DOHH2 (cell line): Measurements from ENCODE around the gene UPF2.

Source experiments
- H3F3A ChIP-seq: fragments of 200-600 bp; sonication (generic), shearing (Covaris generic); 2 replicates; pipeline ENCODE4 v1.6.0; 2016; ENCODE audit warnings: antibody characterized with exemption, mild to moderate bottlenecking; ENCODE audit not compliant: control insufficient read depth, insufficient read depth
- H3K27ac ChIP-seq: fragments of 200-600 bp; sonication (generic); 2 replicates; pipeline ENCODE4 v1.5.1; 2014; ENCODE audit warnings: low read depth, mild to moderate bottlenecking, low read length, moderate library complexity
- H3K27me3 ChIP-seq: fragments of 200-600 bp; sonication (generic); 2 replicates; pipeline ENCODE4 v1.6.1; 2014; ENCODE audit warnings: mild to moderate bottlenecking, low read length, mixed read lengths; ENCODE audit not compliant: control insufficient read depth
- H3K36me3 ChIP-seq: fragments of 200-600 bp; sonication (generic); 2 replicates; pipeline ENCODE4 v1.6.1; 2014; ENCODE audit warnings: mild to moderate bottlenecking, low read length, moderate library complexity, mixed read lengths; ENCODE audit not compliant: control insufficient read depth
- H3K4me1 ChIP-seq: fragments of 200-600 bp; sonication (generic); 2 replicates; pipeline ENCODE4 v1.6.1; 2014; ENCODE audit warnings: mild to moderate bottlenecking, low read length, mixed read lengths; ENCODE audit not compliant: control insufficient read depth
- H3K4me2 ChIP-seq: fragments of 200-600 bp; sonication (generic); 2 replicates; pipeline ENCODE4 v1.6.0; 2014; ENCODE audit warnings: mild to moderate bottlenecking, low read length, moderate library complexity
- H3K4me3 ChIP-seq: fragments of 200-600 bp; sonication (generic); 2 replicates; pipeline ENCODE4 v1.5.1; 2014; ENCODE audit warnings: mild to moderate bottlenecking, low read length, mixed read lengths
- H3K79me2 ChIP-seq: fragments of 200-600 bp; sonication (generic); 2 replicates; pipeline ENCODE4 v1.6.1; 2014; ENCODE audit warnings: mild to moderate bottlenecking, low read length, mixed read lengths; ENCODE audit not compliant: control insufficient read depth
- H3K9me2 ChIP-seq: fragments of 200-600 bp; sonication (generic); replicated peaks from 2 replicates; pipeline ENCODE4 v1.6.1; 2014; ENCODE audit warnings: mild to moderate bottlenecking, low read length, mixed read lengths; ENCODE audit not compliant: control insufficient read depth
- H3K9me3 ChIP-seq: fragments of 200-600 bp; sonication (generic); 2 replicates; pipeline ENCODE4 v1.6.1; 2014; ENCODE audit warnings: antibody characterized with exemption, low read length, mixed read lengths; ENCODE audit not compliant: control insufficient read depth, insufficient read depth
- H4K20me1 ChIP-seq: fragments of 200-600 bp; sonication (generic); 2 replicates; pipeline ENCODE4 v1.6.0; 2014; ENCODE audit warnings: low read depth, mild to moderate bottlenecking, antibody characterized with exemption, low read length, moderate library complexity; ENCODE audit not compliant: control insufficient read depth, insufficient read depth
- EZH2phosphoT487 ChIP-seq: fragments of 200-600 bp; sonication (generic); IDR thresholded peaks from 2 replicates; pipeline ENCODE4 v1.6.1; 2017; ENCODE audit warnings: borderline replicate concordance, mild to moderate bottlenecking, antibody characterized with exemption, low read length, moderate library complexity, mixed read lengths
- TF ChIP-seq, protein P1 (sequence below): fragments of 200-600 bp; sonication (generic); IDR thresholded peaks from one replicate; pipeline ENCODE4 v1.5.1; 2014; ENCODE audit warnings: antibody characterized with exemption, mild to moderate bottlenecking, low read depth, low read length; ENCODE audit not compliant: poor library complexity, severe bottlenecking

UPF2 gene

DNA sequence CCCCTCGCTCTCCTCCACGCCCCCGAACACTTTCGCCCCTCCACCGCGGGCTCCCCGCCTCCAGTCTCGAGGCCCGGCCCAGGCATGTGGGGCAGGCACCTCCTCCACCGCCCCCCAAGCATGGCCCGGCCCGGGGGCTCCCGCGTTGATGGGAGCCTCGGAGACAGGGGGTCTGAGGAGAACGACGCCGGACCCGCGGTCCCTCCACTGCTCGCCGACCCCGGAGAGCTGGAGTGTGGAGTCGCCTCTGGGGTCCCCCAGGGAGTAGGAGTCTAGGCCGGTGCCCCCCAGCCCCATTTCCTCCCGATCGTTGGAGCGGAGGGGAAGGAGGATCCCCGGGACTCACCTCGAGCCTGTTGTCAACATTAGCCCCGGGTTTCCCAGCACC, 206 bp downstream of the UPF2 start:
- Histone ChIP-seq H3K4me1 (peaks cover 30% of the 10 kb centered on the region), H3K4me3 (peak overlapping the region; percentile 91), H3K4me2 (peak overlapping the region; percentile 90), H3K9me2 (no peaks in the 10 kb centered on the region), H3K9me3 (no peaks in the 10 kb centered on the region), H3K27me3 (no peaks in the 10 kb centered on the region), H3F3A (peaks cover 10% of the 10 kb centered on the region), H3K79me2 (peaks cover 52% of the 10 kb centered on the region), H3K27ac (peak overlapping the region; percentile 81), H3K36me3 (peaks cover 26% of the 10 kb centered on the region), H4K20me1 (peaks cover 4% of the 10 kb centered on the region; the same call in 1 of the 2 replicates)
- TF ChIP-seq EZH2phosphoT487 = no peak
- TF ChIP-seq, protein P1, sequence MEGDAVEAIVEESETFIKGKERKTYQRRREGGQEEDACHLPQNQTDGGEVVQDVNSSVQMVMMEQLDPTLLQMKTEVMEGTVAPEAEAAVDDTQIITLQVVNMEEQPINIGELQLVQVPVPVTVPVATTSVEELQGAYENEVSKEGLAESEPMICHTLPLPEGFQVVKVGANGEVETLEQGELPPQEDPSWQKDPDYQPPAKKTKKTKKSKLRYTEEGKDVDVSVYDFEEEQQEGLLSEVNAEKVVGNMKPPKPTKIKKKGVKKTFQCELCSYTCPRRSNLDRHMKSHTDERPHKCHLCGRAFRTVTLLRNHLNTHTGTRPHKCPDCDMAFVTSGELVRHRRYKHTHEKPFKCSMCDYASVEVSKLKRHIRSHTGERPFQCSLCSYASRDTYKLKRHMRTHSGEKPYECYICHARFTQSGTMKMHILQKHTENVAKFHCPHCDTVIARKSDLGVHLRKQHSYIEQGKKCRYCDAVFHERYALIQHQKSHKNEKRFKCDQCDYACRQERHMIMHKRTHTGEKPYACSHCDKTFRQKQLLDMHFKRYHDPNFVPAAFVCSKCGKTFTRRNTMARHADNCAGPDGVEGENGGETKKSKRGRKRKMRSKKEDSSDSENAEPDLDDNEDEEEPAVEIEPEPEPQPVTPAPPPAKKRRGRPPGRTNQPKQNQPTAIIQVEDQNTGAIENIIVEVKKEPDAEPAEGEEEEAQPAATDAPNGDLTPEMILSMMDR = no peak

DNA sequence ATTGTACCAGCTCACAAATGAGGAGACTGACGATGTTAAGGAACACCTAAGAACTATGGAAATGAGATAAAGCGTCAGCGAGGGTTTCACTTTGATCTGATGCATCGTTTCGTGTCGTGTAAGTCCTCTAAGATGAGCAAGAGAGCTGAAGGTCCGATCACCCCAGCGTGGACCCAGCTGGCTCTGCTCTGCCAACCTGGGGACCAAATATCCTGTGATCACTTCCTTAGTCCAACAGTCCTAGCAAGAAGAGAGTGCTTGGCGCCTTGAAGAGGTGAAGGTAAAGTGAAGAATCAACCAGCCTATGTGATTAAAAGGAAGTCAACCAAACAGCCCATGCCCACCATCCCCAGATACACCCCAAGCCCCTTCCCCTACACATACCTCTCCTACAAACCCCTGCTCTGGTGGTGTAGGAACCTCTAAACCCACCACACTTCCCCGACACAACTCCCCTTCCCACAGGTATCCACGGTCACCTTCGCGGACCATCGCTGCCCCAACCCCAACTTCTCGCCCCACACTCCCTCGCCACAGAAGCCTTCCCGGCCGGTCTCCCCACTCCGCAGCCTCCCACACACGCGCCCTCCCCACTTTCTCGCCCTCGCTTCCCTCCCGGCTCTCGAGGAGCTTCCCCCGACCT, 722 bp downstream of the UPF2 start:
- peaks cover 10% of the 10 kb centered on the region for H3F3A ChIP-seq
- no peaks in the 10 kb centered on the region for H3K9me2 ChIP-seq
- peaks cover 29% of the 10 kb centered on the region for H3K36me3 ChIP-seq
- H3K4me2 ChIP-seq = peak overlapping the region; percentile 90
- H3K79me2 ChIP-seq = peaks cover 58% of the 10 kb centered on the region
- no peaks in the 10 kb centered on the region for H3K27me3 ChIP-seq
- H3K4me3 ChIP-seq = peak overlapping the region; percentile 91
- TF ChIP-seq, protein P1 = no peak
- no peaks in the 10 kb centered on the region for H3K9me3 ChIP-seq
- H3K4me1 ChIP-seq = peaks cover 30% of the 10 kb centered on the region
- peak overlapping the region; percentile 81 for H3K27ac ChIP-seq
- peaks cover 4% of the 10 kb centered on the region; the same call in 1 of the 2 replicates for H4K20me1 ChIP-seq

DNA sequence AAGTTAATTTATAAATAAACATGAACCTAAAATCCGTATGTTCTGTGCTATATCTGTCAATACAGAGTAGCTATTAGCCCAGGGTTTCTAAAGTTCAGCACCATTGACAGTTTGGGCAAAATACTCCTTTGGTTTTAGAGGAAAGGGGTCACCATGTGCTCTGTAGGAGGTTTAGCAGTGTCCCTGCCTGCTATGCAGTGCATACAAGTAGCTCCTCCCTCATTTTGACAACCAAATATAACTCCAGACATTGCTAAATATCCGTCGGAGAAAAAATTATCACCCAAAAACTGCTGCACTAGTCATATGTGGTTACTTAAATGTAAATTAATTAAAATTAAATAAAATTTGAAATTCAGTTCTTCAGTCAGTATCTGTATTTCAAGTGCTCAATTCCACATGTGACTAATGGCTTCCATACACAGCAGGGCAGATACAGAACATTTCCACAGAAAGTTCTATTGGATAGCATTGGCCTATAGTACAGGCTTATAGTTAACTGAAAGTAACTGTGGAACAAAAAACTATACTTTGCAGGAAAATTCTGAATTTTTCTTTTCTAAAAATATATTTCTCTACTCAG, 6.4 kb downstream of the UPF2 start:
- Histone ChIP-seq H3K27me3 (no peaks in the 10 kb centered on the region), H3K4me2 (no peak overlapping the region), H3K36me3 (peaks cover 63% of the 10 kb centered on the region), H3K4me1 (peaks cover 9% of the 10 kb centered on the region), H4K20me1 (peaks cover 1% of the 10 kb centered on the region; the same call in 1 of the 2 replicates), H3K27ac (no peak overlapping the region), H3K9me2 (no peaks in the 10 kb centered on the region), H3K9me3 (no peaks in the 10 kb centered on the region), H3K4me3 (no peak overlapping the region), H3F3A (peaks cover 13% of the 10 kb centered on the region; the same call in 1 of the 2 replicates), H3K79me2 (peaks cover 96% of the 10 kb centered on the region)
- TF ChIP-seq EZH2phosphoT487 = no peak
- TF ChIP-seq, protein P1 = no peak
